ENCODE data around the gene CAPN9.

GRCh38 chr1:230822092-230822581 is 74.9 kb downstream of the CAPN9 start:
- no peak for TF ChIP-seq CTCF (IDR thresholded peaks at IDR 0.05; ENCODE audit: poor library complexity)
- TF ChIP-seq EZH2 (IDR thresholded peaks at IDR 0.05; ENCODE audit: borderline replicate concordance): no peak

Data from hepatocyte (in vitro differentiated cells).